Karpas-422 (cell line): ENCODE measurements around the gene ZCCHC7. TPM values are rescaled to one million over a fixed set of nuclear protein-coding genes. Genes with fewer than 3 reads are reported as not detected.

Experiments
- DNase-seq: peaks from one replicate; pipeline ENCODE4 v3.0.0-alpha.2; 2015
- H2AFZ ChIP-seq: fragments of 200-600 bp; sonication (generic); 2 replicates; pipeline ENCODE4 v1.6.1; 2014; ENCODE audit warnings: antibody characterized with exemption, low read length, mixed read lengths
- H3K27ac ChIP-seq: fragments of 200-600 bp; sonication (generic); 2 replicates; pipeline ENCODE4 v1.5.1; 2014; ENCODE audit warnings: mild to moderate bottlenecking, low read length, moderate library complexity
- H3K27me3 ChIP-seq: fragments of 200-600 bp; sonication (generic); 2 replicates; pipeline ENCODE4 v1.6.1; 2014; ENCODE audit warnings: low read length, mixed read lengths
- H3K36me3 ChIP-seq: fragments of 200-600 bp; sonication (generic); 2 replicates; pipeline ENCODE4 v1.6.1; 2014; ENCODE audit warnings: low read length, mixed read lengths; ENCODE audit not compliant: insufficient read depth
- H3K4me1 ChIP-seq: fragments of 200-600 bp; sonication (generic); 2 replicates; pipeline ENCODE4 v1.6.1; 2014; ENCODE audit warnings: mild to moderate bottlenecking, low read length, mixed read lengths
- H3K4me2 ChIP-seq: fragments of 200-600 bp; sonication (generic); 2 replicates; pipeline ENCODE4 v1.6.1; 2014; ENCODE audit warnings: low read length, low read depth, mild to moderate bottlenecking; ENCODE audit not compliant: poor library complexity, severe bottlenecking
- H3K4me3 ChIP-seq: fragments of 200-600 bp; sonication (generic); 2 replicates; pipeline ENCODE4 v1.5.1; 2014; ENCODE audit warnings: mild to moderate bottlenecking, antibody characterized with exemption, low read length, mixed read lengths
- H3K79me2 ChIP-seq: fragments of 200-600 bp; sonication (generic); 2 replicates; pipeline ENCODE4 v1.6.1; 2014; ENCODE audit warnings: mild to moderate bottlenecking, low read length, mixed read lengths
- H3K9ac ChIP-seq: fragments of 200-600 bp; sonication (generic); 2 replicates; pipeline ENCODE4 v1.6.0; 2014; ENCODE audit warnings: low read length
- H3K9me2 ChIP-seq: fragments of 200-600 bp; sonication (generic), shearing (Covaris generic); replicated peaks from 2 replicates; pipeline ENCODE4 v1.6.0; 2014; ENCODE audit warnings: mild to moderate bottlenecking, low read length, moderate library complexity; ENCODE audit not compliant: insufficient read depth
- H3K9me3 ChIP-seq: fragments of 300-700, 200-600 bp; sonication (generic); 2 replicates; pipeline ENCODE4 v1.6.1; 2014; ENCODE audit warnings: low read length, mixed read lengths
- H4K20me1 ChIP-seq: fragments of 200-600 bp; sonication (generic); 2 replicates; pipeline ENCODE4 v1.6.1; 2014; ENCODE audit warnings: mild to moderate bottlenecking, antibody characterized with exemption, low read length, low read depth; ENCODE audit not compliant: insufficient read depth
- total RNA-seq: library from RNA; depleted of rRNA; stranded (reverse); fragments of >200 nt; shearing (Covaris generic); gene quantifications from 2 replicates; pipeline ENCODE4 v1.2.3, GENCODE V29; 2014; ENCODE audit warnings: low replicate concordance

Gene ZCCHC7
- total RNA-seq, 1 experiment from 2014 or later, result 85.1 TPM

GRCh38 chr9:37335238-37335637 is 214.9 kb downstream of the ZCCHC7 start:
- Histone ChIP-seq H3K4me3 (no peak overlapping the region; the same call in 1 of the 2 replicates), H3K27ac (peak overlapping the region; percentile 100), H3K36me3 (no peaks in the 10 kb centered on the region), H2AFZ (no peak overlapping the region), H3K79me2 (peaks cover 32% of the 10 kb centered on the region), H3K9ac (peak overlapping the region; percentile 81), H3K4me1 (peaks cover 99% of the 10 kb centered on the region), H3K9me2 (no peaks in the 10 kb centered on the region), H4K20me1 (no peaks in the 10 kb centered on the region), H3K9me3 (no peaks in the 10 kb centered on the region), H3K27me3 (no peaks in the 10 kb centered on the region), H3K4me2 (peak overlapping the region; percentile 91)
- DNase-seq, result no peak

GRCh38 chr9:37336150-37336549 is 215.8 kb downstream of the ZCCHC7 start:
- Histone ChIP-seq H3K9me2 (no peaks in the 10 kb centered on the region), H3K9me3 (no peaks in the 10 kb centered on the region), H3K4me3 (peak overlapping the region; percentile 63), H3K9ac (peak overlapping the region; percentile 81), H3K79me2 (peaks cover 41% of the 10 kb centered on the region), H3K27ac (peak overlapping the region; percentile 100), H3K4me2 (peak overlapping the region; percentile 91), H3K4me1 (peaks cover 99% of the 10 kb centered on the region), H3K36me3 (no peaks in the 10 kb centered on the region), H3K27me3 (no peaks in the 10 kb centered on the region), H2AFZ (no peak overlapping the region), H4K20me1 (no peaks in the 10 kb centered on the region)
- peak; percentile 67 for DNase-seq

- Histone ChIP-seq H3K4me1 (peaks cover 97% of the 10 kb centered on the region), H3K4me3 (peak overlapping the region; percentile 63), H4K20me1 (no peaks in the 10 kb centered on the region), H3K9me3 (no peaks in the 10 kb centered on the region), H3K9me2 (no peaks in the 10 kb centered on the region), H3K27me3 (no peaks in the 10 kb centered on the region), H3K27ac (peak overlapping the region; percentile 100), H3K9ac (peak overlapping the region; percentile 81), H3K4me2 (peak overlapping the region; percentile 91), H2AFZ (no peak overlapping the region), H3K79me2 (peaks cover 46% of the 10 kb centered on the region), H3K36me3 (no peaks in the 10 kb centered on the region)
- DNase-seq, result peak; percentile 93
Observed at GRCh38 chr9:37337301-37337890, 217.0 kb downstream of the ZCCHC7 start.

GRCh38 chr9:37338218-37338617 is 217.8 kb downstream of the ZCCHC7 start:
- H3K79me2 ChIP-seq, result peaks cover 40% of the 10 kb centered on the region

GRCh38 chr9:37339923-37340322 is 219.5 kb downstream of the ZCCHC7 start:
- Histone ChIP-seq H3K27ac (peak overlapping the region; percentile 100), H3K36me3 (0 out of 2 replicates have a peak, but pooled peaks cover 3% of the 10 kb centered on the region), H3K9ac (no peak overlapping the region), H3K4me1 (peaks cover 72% of the 10 kb centered on the region), H3K79me2 (peaks cover 45% of the 10 kb centered on the region), H3K4me2 (peak overlapping the region; percentile 79), H3K9me2 (no peaks in the 10 kb centered on the region), H3K4me3 (no peak overlapping the region), H3K9me3 (no peaks in the 10 kb centered on the region), H4K20me1 (no peaks in the 10 kb centered on the region), H2AFZ (no peak overlapping the region), H3K27me3 (no peaks in the 10 kb centered on the region)
- DNase-seq, result no peak

More at GRCh38 chr9:37338218-37338617, 217.8 kb downstream of the ZCCHC7 start:
- Histone ChIP-seq H3K27ac (peak overlapping the region; percentile 100), H2AFZ (no peak overlapping the region), H3K9me2 (no peaks in the 10 kb centered on the region), H3K9me3 (no peaks in the 10 kb centered on the region), H3K27me3 (no peaks in the 10 kb centered on the region), H3K4me1 (peaks cover 89% of the 10 kb centered on the region), H3K36me3 (no peaks in the 10 kb centered on the region), H4K20me1 (no peaks in the 10 kb centered on the region), H3K4me3 (peak overlapping the region; percentile 56), H3K4me2 (peak overlapping the region; percentile 79), H3K9ac (peak overlapping the region; percentile 60)
- peak; percentile 80 for DNase-seq

GRCh38 chr9:37340961-37341360 is 220.6 kb downstream of the ZCCHC7 start:
- no peak overlapping the region for H2AFZ ChIP-seq
- DNase-seq, result no peak
- H3K9me3 ChIP-seq, result no peaks in the 10 kb centered on the region
- peak overlapping the region; percentile 79 for H3K4me2 ChIP-seq
- no peaks in the 10 kb centered on the region for H4K20me1 ChIP-seq
- H3K27ac ChIP-seq, result peak overlapping the region; percentile 100
- no peak overlapping the region for H3K4me3 ChIP-seq
- H3K36me3 ChIP-seq, result 0 out of 2 replicates have a peak, but pooled peaks cover 3% of the 10 kb centered on the region
- H3K4me1 ChIP-seq, result peaks cover 62% of the 10 kb centered on the region
- no peaks in the 10 kb centered on the region for H3K27me3 ChIP-seq
- peaks cover 45% of the 10 kb centered on the region for H3K79me2 ChIP-seq
- H3K9me2 ChIP-seq, result no peaks in the 10 kb centered on the region
- no peak overlapping the region for H3K9ac ChIP-seq

GRCh38 chr9:37341704-37342103 is 221.3 kb downstream of the ZCCHC7 start:
- Histone ChIP-seq H3K79me2 (peaks cover 45% of the 10 kb centered on the region), H3K4me1 (peaks cover 55% of the 10 kb centered on the region), H3K27me3 (no peaks in the 10 kb centered on the region), H3K27ac (peak overlapping the region; percentile 100), H3K9me3 (no peaks in the 10 kb centered on the region), H4K20me1 (no peaks in the 10 kb centered on the region), H2AFZ (no peak overlapping the region), H3K36me3 (0 out of 2 replicates have a peak, but pooled peaks cover 3% of the 10 kb centered on the region), H3K4me3 (no peak overlapping the region), H3K9ac (no peak overlapping the region), H3K4me2 (no peak overlapping the region), H3K9me2 (no peaks in the 10 kb centered on the region)
- DNase-seq, result no peak

- Histone ChIP-seq H3K9me2 (no peaks in the 10 kb centered on the region), H3K79me2 (peaks cover 45% of the 10 kb centered on the region), H3K36me3 (peaks cover 3% of the 10 kb centered on the region; the same call in 1 of the 2 replicates), H3K4me1 (peaks cover 48% of the 10 kb centered on the region), H3K9ac (no peak overlapping the region), H3K4me2 (no peak overlapping the region), H2AFZ (no peak overlapping the region), H3K4me3 (no peak overlapping the region), H3K9me3 (no peaks in the 10 kb centered on the region), H3K27ac (peak overlapping the region; percentile 100; the same call in 1 of the 2 replicates), H3K27me3 (no peaks in the 10 kb centered on the region), H4K20me1 (no peaks in the 10 kb centered on the region)
- DNase-seq, result no peak
Observed at GRCh38 chr9:37342493-37342892, 222.1 kb downstream of the ZCCHC7 start.
